ENCODE data around the gene PTOV1.

- TF ChIP-seq TAF1 (IDR thresholded peaks at IDR 0.05; ENCODE audit: low read depth, low read length) (no peak), PAX5 (IDR thresholded peaks at IDR 0.05; ENCODE audit: insufficient read depth, low read length, severe bottlenecking) (no peak), POLR2AphosphoS5 (IDR thresholded peaks at IDR 0.05; ENCODE audit: low read depth, low read length) (no peak)
Observed at GRCh38 chr19:49808711-49809159, 42.2 kb upstream of the PTOV1 start.

Measured in GM12891 (cell line).